GM12864 (cell line): ENCODE data around the gene CAMK2A.

Experiments
- DNase-seq: peaks from one replicate; pipeline ENCODE4 v3.0.0-alpha.2; 2011; ENCODE audit warnings: low read depth
- H3K4me3 ChIP-seq: 2 replicates; pipeline ENCODE4 v1.5.1; 2011; ENCODE audit warnings: mild to moderate bottlenecking, low read depth, low read length, control low read depth
- CTCF ChIP-seq: IDR thresholded peaks from 2 replicates; pipeline ENCODE4 v1.5.1; 2011; ENCODE audit warnings: low read depth, mild to moderate bottlenecking, moderate library complexity, low read length, control low read depth, inconsistent platforms; ENCODE audit errors: missing control alignments

The CAMK2A gene

DNA sequence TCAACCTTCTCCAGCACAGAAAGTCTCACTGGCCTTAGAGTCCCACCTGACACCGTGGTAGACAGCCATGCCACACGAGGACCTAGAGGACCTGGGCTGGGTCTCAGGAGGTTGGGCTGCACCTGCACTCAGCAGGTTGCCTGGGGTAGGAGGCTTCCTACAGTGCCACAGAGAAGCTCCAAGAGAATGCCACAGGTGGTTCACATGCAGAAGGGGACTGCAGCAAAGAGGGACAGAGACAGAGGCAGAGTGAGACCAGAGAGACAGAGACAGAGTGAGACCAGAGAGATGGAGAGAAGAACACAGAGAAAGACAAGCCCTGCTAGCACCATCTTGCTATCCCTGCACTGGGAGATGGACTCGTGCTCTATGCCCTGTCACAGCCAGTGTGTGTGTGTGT is 5.7 kb downstream of the CAMK2A start:
- no peak for TF ChIP-seq CTCF
- H3K4me3 ChIP-seq = no peak overlapping the region
- DNase-seq = no peak

DNA sequence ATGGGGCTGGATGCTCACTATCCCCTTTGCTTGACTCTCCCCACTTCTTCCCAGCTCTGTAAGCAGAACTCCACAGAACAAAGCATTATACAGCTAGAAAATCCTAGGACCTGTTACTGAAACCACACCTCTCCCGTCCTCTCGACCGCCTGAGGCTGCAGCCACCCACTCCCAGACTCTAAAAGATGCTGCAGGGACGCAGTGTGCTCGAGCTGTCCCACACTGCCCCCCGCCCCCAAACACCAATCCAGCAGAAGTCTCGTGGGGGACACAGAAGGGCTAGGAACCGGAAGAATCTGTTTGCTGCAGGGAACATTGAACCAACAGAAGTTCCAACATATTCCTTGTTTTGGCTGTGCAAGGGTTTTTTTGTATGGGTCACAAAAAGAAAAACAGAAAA is 7.6 kb downstream of the CAMK2A start:
- DNase-seq = no peak
- H3K4me3 ChIP-seq = no peak overlapping the region
- TF ChIP-seq CTCF = no peak

DNA sequence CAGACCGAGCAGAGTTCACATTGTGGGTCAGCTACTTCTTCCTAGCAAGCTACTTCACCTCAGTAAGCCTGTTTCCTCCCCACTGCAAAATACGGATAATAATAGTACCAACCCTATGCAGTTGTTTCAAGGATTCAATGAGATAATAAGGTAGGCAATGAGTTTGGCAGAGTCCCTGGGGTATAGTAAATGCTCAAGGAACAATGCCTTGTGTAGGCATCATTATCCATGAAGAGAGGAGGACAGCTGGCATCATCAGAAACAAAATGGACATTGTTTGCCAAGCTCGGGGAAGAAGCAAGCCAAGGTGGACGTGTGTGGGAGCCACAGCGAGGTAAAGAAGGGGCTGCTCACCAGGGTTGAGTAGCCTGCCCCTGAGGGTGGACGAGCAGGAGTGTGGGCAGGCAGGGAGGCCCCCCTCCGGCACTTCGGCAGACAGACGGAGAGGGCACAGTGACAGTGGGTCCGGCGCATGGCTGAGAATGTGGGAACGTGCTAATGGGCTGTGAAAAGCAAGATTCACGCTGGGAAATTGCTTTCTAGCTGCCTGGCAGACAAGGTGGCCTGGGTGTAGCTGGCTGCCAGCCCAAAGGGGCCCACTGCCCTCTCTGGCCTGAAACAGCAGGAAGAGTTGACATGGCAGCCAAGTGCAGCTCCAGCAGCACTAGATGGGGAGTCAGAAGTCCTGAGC is 10.1 kb downstream of the CAMK2A start:
- no peak for DNase-seq
- TF ChIP-seq CTCF = no peak

DNA sequence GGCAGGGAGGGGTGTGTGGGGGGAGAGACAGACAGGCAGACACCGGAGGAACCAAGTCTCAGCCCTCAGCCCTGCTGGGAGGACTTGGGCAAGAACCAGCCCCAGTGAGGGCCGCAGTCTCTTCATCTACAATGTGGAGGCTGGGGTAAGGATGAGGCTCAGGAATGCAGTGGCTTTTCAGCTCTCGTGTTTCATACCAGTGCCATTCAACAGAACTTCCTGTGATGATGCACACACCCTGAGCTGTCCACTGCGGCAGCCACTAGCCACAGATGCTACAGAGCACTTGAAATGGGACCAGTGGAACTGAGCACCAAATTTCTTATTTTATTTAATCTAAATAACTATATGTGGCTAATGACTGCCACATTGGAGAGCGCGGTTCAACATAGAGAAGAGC is 10.7 kb downstream of the CAMK2A start:
- no peak for DNase-seq

More for the DNA sequence above, 10.1 kb downstream of the CAMK2A start:
- no peak overlapping the region for H3K4me3 ChIP-seq

GRCh38 chr5:150278046-150278730 is 11.4 kb downstream of the CAMK2A start:
- TF ChIP-seq CTCF = no peak
- DNase-seq = no peak
- no peak overlapping the region for H3K4me3 ChIP-seq

More for the DNA sequence above, 10.7 kb downstream of the CAMK2A start:
- no peak for TF ChIP-seq CTCF
- no peak overlapping the region for H3K4me3 ChIP-seq

GRCh38 chr5:150277043-150277442 is 12.5 kb downstream of the CAMK2A start:
- TF ChIP-seq CTCF = no peak

DNA sequence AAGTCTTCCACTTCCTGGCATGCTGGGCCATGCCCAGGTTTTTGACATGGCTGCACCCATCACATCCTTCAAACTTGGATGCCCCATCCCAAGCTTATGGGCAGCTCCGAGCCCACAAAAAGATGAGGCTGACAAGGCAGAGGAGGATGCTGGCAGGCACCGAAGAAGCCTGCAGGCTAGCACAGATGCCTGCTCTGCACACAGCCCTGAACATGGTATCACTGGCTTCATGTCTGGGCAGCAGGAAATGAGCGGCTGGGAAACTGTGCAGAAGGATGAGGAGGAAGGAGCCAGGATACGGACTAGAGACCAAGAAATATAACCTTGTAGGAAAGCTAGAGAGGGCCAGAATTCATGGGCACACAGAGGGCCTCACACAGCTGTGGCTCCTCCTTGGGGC is 14.8 kb downstream of the CAMK2A start:
- no peak overlapping the region for H3K4me3 ChIP-seq
- DNase-seq = no peak
- no peak for TF ChIP-seq CTCF

More at GRCh38 chr5:150277043-150277442, 12.5 kb downstream of the CAMK2A start:
- DNase-seq = no peak
- no peak overlapping the region for H3K4me3 ChIP-seq
